ENCODE measurements around the gene FILIP1L.

- no peak for TF ChIP-seq POLR2A (IDR thresholded peaks at IDR 0.05)
- TF ChIP-seq POLR2AphosphoS5 (IDR thresholded peaks at IDR 0.05) = no peak
- TF ChIP-seq, protein P1, sequence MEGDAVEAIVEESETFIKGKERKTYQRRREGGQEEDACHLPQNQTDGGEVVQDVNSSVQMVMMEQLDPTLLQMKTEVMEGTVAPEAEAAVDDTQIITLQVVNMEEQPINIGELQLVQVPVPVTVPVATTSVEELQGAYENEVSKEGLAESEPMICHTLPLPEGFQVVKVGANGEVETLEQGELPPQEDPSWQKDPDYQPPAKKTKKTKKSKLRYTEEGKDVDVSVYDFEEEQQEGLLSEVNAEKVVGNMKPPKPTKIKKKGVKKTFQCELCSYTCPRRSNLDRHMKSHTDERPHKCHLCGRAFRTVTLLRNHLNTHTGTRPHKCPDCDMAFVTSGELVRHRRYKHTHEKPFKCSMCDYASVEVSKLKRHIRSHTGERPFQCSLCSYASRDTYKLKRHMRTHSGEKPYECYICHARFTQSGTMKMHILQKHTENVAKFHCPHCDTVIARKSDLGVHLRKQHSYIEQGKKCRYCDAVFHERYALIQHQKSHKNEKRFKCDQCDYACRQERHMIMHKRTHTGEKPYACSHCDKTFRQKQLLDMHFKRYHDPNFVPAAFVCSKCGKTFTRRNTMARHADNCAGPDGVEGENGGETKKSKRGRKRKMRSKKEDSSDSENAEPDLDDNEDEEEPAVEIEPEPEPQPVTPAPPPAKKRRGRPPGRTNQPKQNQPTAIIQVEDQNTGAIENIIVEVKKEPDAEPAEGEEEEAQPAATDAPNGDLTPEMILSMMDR (IDR thresholded peaks at IDR 0.05) = no peak
Observed at GRCh38 chr3:99978221-99978620, 136.1 kb downstream of the FILIP1L start.

All from breast epithelium (tissue), 3 donors.